Loucy (cell line): ENCODE results near the gene PATE2.

Experiments used
- H2AFZ ChIP-seq: fragments of 200-600 bp; sonication (generic); 2 replicates; pipeline ENCODE4 v1.6.0; 2016; ENCODE audit warnings: antibody characterized with exemption, mild to moderate bottlenecking, low read length, moderate library complexity
- H3F3A ChIP-seq: fragments of 200-600 bp; 2 replicates; pipeline ENCODE4 v1.6.0; 2016; ENCODE audit warnings: antibody characterized with exemption, low read depth, mild to moderate bottlenecking
- H3K27me3 ChIP-seq: fragments of 200-600 bp; sonication (generic); 2 replicates; pipeline ENCODE4 v1.6.1; 2014; ENCODE audit warnings: low read length, mild to moderate bottlenecking; ENCODE audit not compliant: insufficient read depth, poor library complexity, severe bottlenecking
- H3K36me3 ChIP-seq: fragments of 200-600 bp; sonication (generic); 2 replicates; pipeline ENCODE4 v1.6.1; 2016; ENCODE audit warnings: low read length; ENCODE audit not compliant: insufficient read depth
- H3K4me1 ChIP-seq: fragments of 200-600 bp; sonication (generic); 2 replicates; pipeline ENCODE4 v1.5.1; 2014; ENCODE audit warnings: low read length, mild to moderate bottlenecking; ENCODE audit not compliant: insufficient read depth, poor library complexity, severe bottlenecking
- H3K4me2 ChIP-seq: fragments of 200-600 bp; sonication (generic); 2 replicates; pipeline ENCODE4 v1.6.0; 2014; ENCODE audit warnings: antibody characterized with exemption, low read length, low read depth, mild to moderate bottlenecking; ENCODE audit not compliant: poor library complexity, severe bottlenecking
- H3K4me3 ChIP-seq: fragments of 200-600 bp; sonication (generic); 2 replicates; pipeline ENCODE4 v1.5.1; 2014; ENCODE audit warnings: low read length, mild to moderate bottlenecking, mixed read lengths; ENCODE audit not compliant: poor library complexity, severe bottlenecking
- H3K79me2 ChIP-seq: fragments of 200-600 bp; sonication (generic); 2 replicates; pipeline ENCODE4 v1.6.1; 2014; ENCODE audit warnings: low read length; ENCODE audit not compliant: insufficient read depth
- H3K9ac ChIP-seq: fragments of 200-600 bp; sonication (generic); 2 replicates; pipeline ENCODE4 v1.6.0; 2014; ENCODE audit warnings: mild to moderate bottlenecking, low read depth, low read length, moderate library complexity; ENCODE audit not compliant: poor library complexity, severe bottlenecking
- H3K9me2 ChIP-seq: fragments of 200-600 bp; sonication (generic); replicated peaks from 2 replicates; pipeline ENCODE4 v1.6.1; 2016; ENCODE audit warnings: low read depth, low read length, mixed read lengths
- H3K9me3 ChIP-seq: fragments of 200-600 bp; sonication (generic); 2 replicates; pipeline ENCODE4 v1.6.1; 2014; ENCODE audit warnings: mild to moderate bottlenecking, antibody characterized with exemption, low read length, low read depth; ENCODE audit not compliant: insufficient read depth
- H4K20me1 ChIP-seq: fragments of 200-600 bp; sonication (generic); 2 replicates; pipeline ENCODE4 v1.6.0; 2014; ENCODE audit warnings: antibody characterized with exemption, low read length, mild to moderate bottlenecking; ENCODE audit not compliant: insufficient read depth, poor library complexity, severe bottlenecking
- CTCF ChIP-seq: fragments of 200-600 bp; sonication (generic); conservative IDR thresholded peaks from 2 replicates; pipeline ENCODE4 v1.5.1; 2014; ENCODE audit warnings: mild to moderate bottlenecking, antibody characterized with exemption, low read length
- EZH2phosphoT487 ChIP-seq: fragments of 200-600 bp; IDR thresholded peaks from 2 replicates; pipeline ENCODE4 v1.6.1; 2018; ENCODE audit warnings: antibody characterized with exemption, mild to moderate bottlenecking, moderate library complexity, borderline replicate concordance

Gene PATE2

GRCh38 chr11:125762445-125762844, 16.2 kb downstream of the PATE2 start:
- Histone ChIP-seq H3K9ac (no peak overlapping the region), H3K9me2 (no peaks in the 10 kb centered on the region), H3K79me2 (no peaks in the 10 kb centered on the region), H2AFZ (no peak overlapping the region), H3K4me3 (no peak overlapping the region), H3K4me1 (no peaks in the 10 kb centered on the region), H3K27me3 (no peaks in the 10 kb centered on the region), H4K20me1 (no peaks in the 10 kb centered on the region), H3K4me2 (no peak overlapping the region), H3K9me3 (no peaks in the 10 kb centered on the region), H3K36me3 (no peaks in the 10 kb centered on the region), H3F3A (no peaks in the 10 kb centered on the region)
- no peak for TF ChIP-seq CTCF
- no peak for TF ChIP-seq EZH2phosphoT487

- Histone ChIP-seq H3K79me2 (no peaks in the 10 kb centered on the region), H3K9ac (no peak overlapping the region), H3K9me2 (no peaks in the 10 kb centered on the region), H3K4me2 (no peak overlapping the region), H3K27me3 (no peaks in the 10 kb centered on the region), H3K4me1 (no peaks in the 10 kb centered on the region), H3F3A (no peaks in the 10 kb centered on the region), H3K9me3 (no peaks in the 10 kb centered on the region), H3K4me3 (no peak overlapping the region), H4K20me1 (no peaks in the 10 kb centered on the region), H2AFZ (no peak overlapping the region), H3K36me3 (no peaks in the 10 kb centered on the region)
- TF ChIP-seq EZH2phosphoT487 (no peak), CTCF (no peak)
Observed at GRCh38 chr11:125756050-125756449, 22.6 kb downstream of the PATE2 start.

GRCh38 chr11:125750629-125751028, 28.0 kb downstream of the PATE2 start:
- H3K4me3 ChIP-seq: no peak overlapping the region
- no peaks in the 10 kb centered on the region for H3K27me3 ChIP-seq
- no peaks in the 10 kb centered on the region for H3K9me2 ChIP-seq
- H3K9me3 ChIP-seq: no peaks in the 10 kb centered on the region
- no peaks in the 10 kb centered on the region for H4K20me1 ChIP-seq
- H3K4me2 ChIP-seq: no peak overlapping the region
- no peaks in the 10 kb centered on the region for H3F3A ChIP-seq
- H3K4me1 ChIP-seq: no peaks in the 10 kb centered on the region
- TF ChIP-seq EZH2phosphoT487 (no peak), CTCF (no peak; the same call in 1 of the 2 replicates)
- H3K79me2 ChIP-seq: no peaks in the 10 kb centered on the region
- no peaks in the 10 kb centered on the region for H3K36me3 ChIP-seq
- no peak overlapping the region for H2AFZ ChIP-seq
- H3K9ac ChIP-seq: no peak overlapping the region
